Measurements from ENCODE around the gene SMPD3. TPM values are rescaled to one million over a fixed set of nuclear protein-coding genes. Genes with fewer than 3 reads are reported as not detected.

Gene SMPD3
- total RNA-seq, 1 donor from 2014 or later = not detected

- FAIRE-seq = no peak
- no peak for TF ChIP-seq CTCF (IDR thresholded peaks at IDR 0.05; ENCODE audit: insufficient read depth, low read length, severe bottlenecking)
These were observed 38.3 kb upstream of the SMPD3 start for GRCh38 chr16:68486502-68487202.

GRCh38 chr16:68481636-68482035, 33.3 kb upstream of the SMPD3 start:
- TF ChIP-seq CTCF (IDR thresholded peaks at IDR 0.05; ENCODE audit: insufficient read depth, low read length, severe bottlenecking) = no peak
- Histone ChIP-seq H3K36me3 (ENCODE audit: control insufficient read depth, insufficient read depth, low read length) (no peaks in the 10 kb centered on the region), H3K4me3 (ENCODE audit: low read depth, low read length) (no peak overlapping the region), H3K27me3 (ENCODE audit: control insufficient read depth, insufficient read depth, low read length) (peaks cover 2% of the 10 kb centered on the region)
- DNase-seq (ENCODE audit: low read depth) (no peak), FAIRE-seq (no peak)

More at GRCh38 chr16:68486502-68487202, 38.3 kb upstream of the SMPD3 start:
- H3K4me3 ChIP-seq (ENCODE audit: low read depth, low read length) = no peak overlapping the region
- H3K27me3 ChIP-seq (ENCODE audit: control insufficient read depth, insufficient read depth, low read length) = no peaks in the 10 kb centered on the region
- DNase-seq (ENCODE audit: low read depth) = no peak
- H3K36me3 ChIP-seq (ENCODE audit: control insufficient read depth, insufficient read depth, low read length) = no peaks in the 10 kb centered on the region

- Histone ChIP-seq H3K36me3 (ENCODE audit: control insufficient read depth, insufficient read depth, low read length) (no peaks in the 10 kb centered on the region), H3K27me3 (ENCODE audit: control insufficient read depth, insufficient read depth, low read length) (peaks cover 2% of the 10 kb centered on the region), H3K4me3 (ENCODE audit: low read depth, low read length) (no peak overlapping the region)
- peak; percentile 59 for DNase-seq (ENCODE audit: low read depth)
- no peak for TF ChIP-seq CTCF (IDR thresholded peaks at IDR 0.05; ENCODE audit: insufficient read depth, low read length, severe bottlenecking)
- FAIRE-seq = no peak
These were observed 32.0 kb upstream of the SMPD3 start for GRCh38 chr16:68480084-68480995.

- Histone ChIP-seq H3K36me3 (ENCODE audit: control insufficient read depth, insufficient read depth, low read length) (no peaks in the 10 kb centered on the region), H3K4me3 (ENCODE audit: low read depth, low read length) (no peak overlapping the region), H3K27me3 (ENCODE audit: control insufficient read depth, insufficient read depth, low read length) (peaks cover 2% of the 10 kb centered on the region)
- no peak for FAIRE-seq
- no peak for DNase-seq (ENCODE audit: low read depth)
- no peak for TF ChIP-seq CTCF (IDR thresholded peaks at IDR 0.05; ENCODE audit: insufficient read depth, low read length, severe bottlenecking)
These were observed 31.0 kb upstream of the SMPD3 start for GRCh38 chr16:68479271-68479670.

- no peak for TF ChIP-seq CTCF (IDR thresholded peaks at IDR 0.05; ENCODE audit: insufficient read depth, low read length, severe bottlenecking)
- no peaks in the 10 kb centered on the region for H3K36me3 ChIP-seq (ENCODE audit: control insufficient read depth, insufficient read depth, low read length)
- no peak overlapping the region for H3K4me3 ChIP-seq (ENCODE audit: low read depth, low read length)
- no peak for DNase-seq (ENCODE audit: low read depth)
- H3K27me3 ChIP-seq (ENCODE audit: control insufficient read depth, insufficient read depth, low read length) = peaks cover 2% of the 10 kb centered on the region
- FAIRE-seq = no peak
These were observed 30.4 kb upstream of the SMPD3 start for GRCh38 chr16:68478526-68479250.

All from bronchial epithelial cell (primary cell).